A549 treated with AZD9567 at 1 μM for 4 hours (cell line): ENCODE data around the gene FGF5. TPM values are rescaled to one million over a fixed set of nuclear protein-coding genes. Genes with fewer than 3 reads are reported as not detected.

ENCODE experiments used
- total RNA-seq: library from RNA; stranded (reverse); fragments of 200-300 nt; extraction: Qiagen RNA extraction; gene quantifications from 5 replicates; pipeline ENCODE4 v1.2.3, GENCODE V29; 2022; ENCODE audit not compliant: insufficient read depth

FGF5 gene, protein sequence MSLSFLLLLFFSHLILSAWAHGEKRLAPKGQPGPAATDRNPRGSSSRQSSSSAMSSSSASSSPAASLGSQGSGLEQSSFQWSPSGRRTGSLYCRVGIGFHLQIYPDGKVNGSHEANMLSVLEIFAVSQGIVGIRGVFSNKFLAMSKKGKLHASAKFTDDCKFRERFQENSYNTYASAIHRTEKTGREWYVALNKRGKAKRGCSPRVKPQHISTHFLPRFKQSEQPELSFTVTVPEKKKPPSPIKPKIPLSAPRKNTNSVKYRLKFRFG
- total RNA-seq: 0.09 to 0.31 TPM (median 0.23 TPM) in 4 of 5 replicates, not detected in the other

DNA sequence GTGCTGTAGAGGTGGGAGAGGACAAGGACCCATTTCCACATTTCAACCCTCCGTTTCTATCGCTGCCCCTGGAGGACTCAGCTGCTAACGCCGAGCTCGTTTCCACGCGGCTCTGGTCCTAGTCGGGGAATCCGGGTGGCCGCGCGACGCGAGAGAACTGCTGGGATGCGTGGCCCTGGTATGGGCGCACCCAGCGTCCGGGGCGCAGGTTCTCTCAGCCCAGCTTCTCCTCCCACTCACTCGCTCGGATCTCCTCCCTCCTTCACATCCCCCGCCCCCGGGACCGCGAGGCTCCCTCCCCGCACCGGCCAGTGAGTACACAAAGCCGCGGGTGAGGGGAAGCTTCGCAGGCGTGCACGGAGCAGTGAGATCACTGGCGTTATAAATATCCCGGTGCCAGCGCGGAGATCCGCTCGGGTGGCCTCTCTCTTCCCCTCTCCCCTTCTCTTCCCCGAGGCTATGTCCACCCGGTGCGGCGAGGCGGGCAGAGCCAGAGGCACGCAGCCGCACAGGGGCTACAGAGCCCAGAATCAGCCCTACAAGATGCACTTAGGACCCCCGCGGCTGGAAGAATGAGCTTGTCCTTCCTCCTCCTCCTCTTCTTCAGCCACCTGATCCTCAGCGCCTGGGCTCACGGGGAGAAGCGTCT, at the start of gene FGF5:
FGF5 (plus strand) TSS at position 412 of the 649 bp plus-strand sequence; CDS start at position 573, 161 bp downstream.

GRCh38 chr4:80335554-80336358, 69.3 kb downstream of the FGF5 start, which contains the start of gene CFAP299:
TSS of gene CFAP299 (plus strand) at chr4:80335730.

Other genes starting within 250 kb of the FGF5 start
- gene ANTXR2, start 193.4 kb upstream of the FGF5 start, total RNA-seq: 3.3 to 4.9 TPM (median 3.9 TPM) in 5 replicates
- gene PRDM8, start 69.2 kb upstream of the FGF5 start, total RNA-seq: 0.12 to 0.22 TPM (median 0.16 TPM) in 4 of 5 replicates, not detected in the other
- gene CFAP299, start 69.1 kb downstream of the FGF5 start, total RNA-seq: not detected in 5 replicates